ENCODE results near the gene VAMP2.

Gene VAMP2

DNA sequence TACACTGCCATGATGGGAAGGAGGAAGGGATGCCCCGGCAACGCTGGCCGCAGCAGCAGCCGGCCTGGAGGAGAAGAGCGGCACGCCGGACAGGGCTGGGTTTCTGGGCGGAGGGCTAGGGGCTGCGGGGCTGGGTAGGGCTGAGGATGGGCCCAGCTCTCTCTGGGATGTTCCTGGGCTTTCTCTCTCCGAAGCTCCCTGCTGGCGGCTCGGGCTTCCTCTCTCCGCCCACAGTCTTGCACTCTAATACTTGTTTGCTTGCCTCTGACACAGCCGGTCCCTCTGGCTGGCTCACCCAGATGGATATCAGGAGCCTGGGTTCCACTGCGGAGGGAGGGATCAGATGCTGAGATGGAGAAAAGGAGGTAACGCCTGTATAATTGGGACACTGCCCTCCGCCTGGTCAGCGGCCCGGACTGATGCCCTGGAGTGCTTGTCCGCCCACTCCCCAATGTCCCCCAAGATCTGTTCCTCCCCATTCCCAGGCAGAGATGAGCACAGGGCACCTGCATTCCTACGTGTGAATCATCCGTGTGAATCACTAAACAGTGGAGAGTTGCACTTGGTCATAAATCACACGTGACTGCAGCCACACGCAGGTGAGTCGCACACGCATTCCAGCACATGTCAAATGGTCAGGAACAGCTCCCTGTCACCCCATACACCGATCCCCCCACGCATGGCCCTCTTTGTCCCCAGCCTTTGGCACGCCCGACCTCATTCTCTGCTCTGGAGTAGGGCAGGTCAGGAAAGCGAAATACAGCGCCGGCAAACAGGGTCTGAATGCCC is 44.6 kb downstream of the VAMP2 start, which contains the start of gene ALOXE3 (continued):
- TF ChIP-seq, protein P1, sequence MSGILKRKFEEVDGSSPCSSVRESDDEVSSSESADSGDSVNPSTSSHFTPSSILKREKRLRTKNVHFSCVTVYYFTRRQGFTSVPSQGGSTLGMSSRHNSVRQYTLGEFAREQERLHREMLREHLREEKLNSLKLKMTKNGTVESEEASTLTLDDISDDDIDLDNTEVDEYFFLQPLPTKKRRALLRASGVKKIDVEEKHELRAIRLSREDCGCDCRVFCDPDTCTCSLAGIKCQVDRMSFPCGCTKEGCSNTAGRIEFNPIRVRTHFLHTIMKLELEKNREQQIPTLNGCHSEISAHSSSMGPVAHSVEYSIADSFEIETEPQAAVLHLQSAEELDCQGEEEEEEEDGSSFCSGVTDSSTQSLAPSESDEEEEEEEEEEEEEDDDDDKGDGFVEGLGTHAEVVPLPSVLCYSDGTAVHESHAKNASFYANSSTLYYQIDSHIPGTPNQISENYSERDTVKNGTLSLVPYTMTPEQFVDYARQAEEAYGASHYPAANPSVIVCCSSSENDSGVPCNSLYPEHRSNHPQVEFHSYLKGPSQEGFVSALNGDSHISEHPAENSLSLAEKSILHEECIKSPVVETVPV (CRISPR knock-in tag; IDR thresholded peaks at IDR 0.05), result no peak
- TF ChIP-seq RARB (CRISPR knock-in tag; IDR thresholded peaks at IDR 0.05) (no peak), PPARA (CRISPR knock-in tag; IDR thresholded peaks at IDR 0.05; ENCODE audit: borderline replicate concordance) (no peak), ZC3H10 (CRISPR knock-in tag; IDR thresholded peaks at IDR 0.05) (no peak), BACH2 (CRISPR knock-in tag; IDR thresholded peaks at IDR 0.05; ENCODE audit: borderline replicate concordance) (no peak), ARNTL (CRISPR knock-in tag; IDR thresholded peaks at IDR 0.05; ENCODE audit: borderline replicate concordance, low read depth) (no peak), GLIS3 (CRISPR knock-in tag; IDR thresholded peaks at IDR 0.05) (no peak)
- TF ChIP-seq, protein P2, sequence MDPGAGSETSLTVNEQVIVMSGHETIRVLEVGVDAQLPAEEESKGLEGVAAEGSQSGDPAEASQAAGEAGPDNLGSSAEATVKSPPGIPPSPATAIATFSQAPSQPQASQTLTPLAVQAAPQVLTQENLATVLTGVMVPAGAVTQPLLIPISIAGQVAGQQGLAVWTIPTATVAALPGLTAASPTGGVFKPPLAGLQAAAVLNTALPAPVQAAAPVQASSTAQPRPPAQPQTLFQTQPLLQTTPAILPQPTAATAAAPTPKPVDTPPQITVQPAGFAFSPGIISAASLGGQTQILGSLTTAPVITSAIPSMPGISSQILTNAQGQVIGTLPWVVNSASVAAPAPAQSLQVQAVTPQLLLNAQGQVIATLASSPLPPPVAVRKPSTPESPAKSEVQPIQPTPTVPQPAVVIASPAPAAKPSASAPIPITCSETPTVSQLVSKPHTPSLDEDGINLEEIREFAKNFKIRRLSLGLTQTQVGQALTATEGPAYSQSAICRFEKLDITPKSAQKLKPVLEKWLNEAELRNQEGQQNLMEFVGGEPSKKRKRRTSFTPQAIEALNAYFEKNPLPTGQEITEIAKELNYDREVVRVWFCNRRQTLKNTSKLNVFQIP (CRISPR knock-in tag; IDR thresholded peaks at IDR 0.05; ENCODE audit: borderline replicate concordance, low read depth), result no peak

DNA sequence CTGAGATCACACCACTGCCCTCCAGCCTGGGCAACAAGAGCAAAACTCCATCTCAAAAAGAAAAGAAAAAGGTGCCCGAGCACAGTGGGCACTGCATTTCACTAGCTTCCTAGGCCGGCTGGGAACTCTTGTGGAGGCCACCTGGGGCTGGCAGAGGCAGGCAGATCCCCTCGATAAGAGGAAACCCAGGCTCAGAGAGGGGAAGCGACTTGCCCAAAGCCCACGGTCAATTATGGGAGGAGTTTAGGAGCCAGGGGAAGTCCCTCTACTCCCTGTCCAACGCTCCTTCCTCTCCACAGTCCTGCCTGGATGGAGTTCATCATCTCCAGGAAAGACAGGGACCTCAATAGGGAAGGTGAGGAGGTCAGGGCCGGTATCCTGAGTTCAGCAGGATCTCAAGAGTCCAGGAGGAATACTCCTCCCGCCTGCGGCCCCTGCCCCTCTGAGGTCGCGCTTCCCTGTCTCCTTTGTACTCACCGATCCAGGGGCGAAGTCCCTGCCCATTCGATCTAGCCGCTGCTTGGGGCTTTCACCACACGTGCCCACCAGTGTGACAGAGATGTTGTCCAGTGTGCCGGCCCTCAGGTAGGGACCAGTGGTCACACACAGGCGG is 45.3 kb downstream of the VAMP2 start:
- ATAC-seq, result no peak
- no peak for TF ChIP-seq ZFP3 (CRISPR knock-in tag; IDR thresholded peaks at IDR 0.05)
- TF ChIP-seq, protein P3, sequence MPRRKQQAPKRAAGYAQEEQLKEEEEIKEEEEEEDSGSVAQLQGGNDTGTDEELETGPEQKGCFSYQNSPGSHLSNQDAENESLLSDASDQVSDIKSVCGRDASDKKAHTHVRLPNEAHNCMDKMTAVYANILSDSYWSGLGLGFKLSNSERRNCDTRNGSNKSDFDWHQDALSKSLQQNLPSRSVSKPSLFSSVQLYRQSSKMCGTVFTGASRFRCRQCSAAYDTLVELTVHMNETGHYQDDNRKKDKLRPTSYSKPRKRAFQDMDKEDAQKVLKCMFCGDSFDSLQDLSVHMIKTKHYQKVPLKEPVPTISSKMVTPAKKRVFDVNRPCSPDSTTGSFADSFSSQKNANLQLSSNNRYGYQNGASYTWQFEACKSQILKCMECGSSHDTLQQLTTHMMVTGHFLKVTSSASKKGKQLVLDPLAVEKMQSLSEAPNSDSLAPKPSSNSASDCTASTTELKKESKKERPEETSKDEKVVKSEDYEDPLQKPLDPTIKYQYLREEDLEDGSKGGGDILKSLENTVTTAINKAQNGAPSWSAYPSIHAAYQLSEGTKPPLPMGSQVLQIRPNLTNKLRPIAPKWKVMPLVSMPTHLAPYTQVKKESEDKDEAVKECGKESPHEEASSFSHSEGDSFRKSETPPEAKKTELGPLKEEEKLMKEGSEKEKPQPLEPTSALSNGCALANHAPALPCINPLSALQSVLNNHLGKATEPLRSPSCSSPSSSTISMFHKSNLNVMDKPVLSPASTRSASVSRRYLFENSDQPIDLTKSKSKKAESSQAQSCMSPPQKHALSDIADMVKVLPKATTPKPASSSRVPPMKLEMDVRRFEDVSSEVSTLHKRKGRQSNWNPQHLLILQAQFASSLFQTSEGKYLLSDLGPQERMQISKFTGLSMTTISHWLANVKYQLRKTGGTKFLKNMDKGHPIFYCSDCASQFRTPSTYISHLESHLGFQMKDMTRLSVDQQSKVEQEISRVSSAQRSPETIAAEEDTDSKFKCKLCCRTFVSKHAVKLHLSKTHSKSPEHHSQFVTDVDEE (CRISPR knock-in tag; IDR thresholded peaks at IDR 0.05), result no peak
- TF ChIP-seq, protein P4, sequence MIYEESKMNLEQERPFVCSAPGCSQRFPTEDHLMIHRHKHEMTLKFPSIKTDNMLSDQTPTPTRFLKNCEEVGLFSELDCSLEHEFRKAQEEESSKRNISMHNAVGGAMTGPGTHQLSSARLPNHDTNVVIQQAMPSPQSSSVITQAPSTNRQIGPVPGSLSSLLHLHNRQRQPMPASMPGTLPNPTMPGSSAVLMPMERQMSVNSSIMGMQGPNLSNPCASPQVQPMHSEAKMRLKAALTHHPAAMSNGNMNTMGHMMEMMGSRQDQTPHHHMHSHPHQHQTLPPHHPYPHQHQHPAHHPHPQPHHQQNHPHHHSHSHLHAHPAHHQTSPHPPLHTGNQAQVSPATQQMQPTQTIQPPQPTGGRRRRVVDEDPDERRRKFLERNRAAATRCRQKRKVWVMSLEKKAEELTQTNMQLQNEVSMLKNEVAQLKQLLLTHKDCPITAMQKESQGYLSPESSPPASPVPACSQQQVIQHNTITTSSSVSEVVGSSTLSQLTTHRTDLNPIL (CRISPR knock-in tag; IDR thresholded peaks at IDR 0.05; ENCODE audit: low read depth), result no peak
- TF ChIP-seq TOX (CRISPR knock-in tag; IDR thresholded peaks at IDR 0.05; ENCODE audit: borderline replicate concordance), result no peak
- TF ChIP-seq ARNTL (CRISPR knock-in tag; IDR thresholded peaks at IDR 0.05; ENCODE audit: borderline replicate concordance, low read depth), result no peak
- TF ChIP-seq SNAI2 (CRISPR knock-in tag; IDR thresholded peaks at IDR 0.05), result no peak
- TF ChIP-seq, protein P5, sequence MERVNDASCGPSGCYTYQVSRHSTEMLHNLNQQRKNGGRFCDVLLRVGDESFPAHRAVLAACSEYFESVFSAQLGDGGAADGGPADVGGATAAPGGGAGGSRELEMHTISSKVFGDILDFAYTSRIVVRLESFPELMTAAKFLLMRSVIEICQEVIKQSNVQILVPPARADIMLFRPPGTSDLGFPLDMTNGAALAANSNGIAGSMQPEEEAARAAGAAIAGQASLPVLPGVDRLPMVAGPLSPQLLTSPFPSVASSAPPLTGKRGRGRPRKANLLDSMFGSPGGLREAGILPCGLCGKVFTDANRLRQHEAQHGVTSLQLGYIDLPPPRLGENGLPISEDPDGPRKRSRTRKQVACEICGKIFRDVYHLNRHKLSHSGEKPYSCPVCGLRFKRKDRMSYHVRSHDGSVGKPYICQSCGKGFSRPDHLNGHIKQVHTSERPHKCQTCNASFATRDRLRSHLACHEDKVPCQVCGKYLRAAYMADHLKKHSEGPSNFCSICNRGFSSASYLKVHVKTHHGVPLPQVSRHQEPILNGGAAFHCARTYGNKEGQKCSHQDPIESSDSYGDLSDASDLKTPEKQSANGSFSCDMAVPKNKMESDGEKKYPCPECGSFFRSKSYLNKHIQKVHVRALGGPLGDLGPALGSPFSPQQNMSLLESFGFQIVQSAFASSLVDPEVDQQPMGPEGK (CRISPR knock-in tag; IDR thresholded peaks at IDR 0.05; ENCODE audit: borderline replicate concordance), result no peak

DNA sequence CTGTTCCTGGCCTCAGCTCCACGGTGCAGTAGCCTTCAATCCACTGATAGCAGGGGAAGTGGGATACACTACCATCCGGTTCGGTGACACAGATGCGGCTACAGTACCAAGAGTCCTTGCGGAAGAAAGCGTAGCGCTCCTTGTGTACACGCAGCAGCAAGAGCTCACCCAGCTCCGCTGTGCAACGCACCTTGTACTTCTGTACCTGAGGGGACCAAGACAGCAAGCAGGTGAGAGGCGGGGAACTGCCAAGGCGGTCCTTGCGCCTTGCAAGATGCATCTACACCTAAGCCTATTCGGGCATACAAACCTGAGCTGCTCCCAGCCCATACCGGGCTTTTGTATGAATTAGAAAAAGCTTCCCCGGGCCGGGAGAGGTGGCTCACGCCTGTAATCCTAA is 46.0 kb downstream of the VAMP2 start:
- no peak for TF ChIP-seq OSR1 (CRISPR knock-in tag; IDR thresholded peaks at IDR 0.05)
- no peak for TF ChIP-seq ZC3H10 (CRISPR knock-in tag; IDR thresholded peaks at IDR 0.05)
- TF ChIP-seq ZNF70 (CRISPR knock-in tag; IDR thresholded peaks at IDR 0.05), result no peak
- TF ChIP-seq ZNF565 (CRISPR knock-in tag; conservative IDR thresholded peaks at IDR 0.05; ENCODE audit: low read depth), result no peak
- TF ChIP-seq ZFP3 (CRISPR knock-in tag; IDR thresholded peaks at IDR 0.05), result no peak
- no peak for TF ChIP-seq ZNF8 (CRISPR knock-in tag; IDR thresholded peaks at IDR 0.05)
- ATAC-seq, result no peak

Data from SK-N-SH treated with all-trans-retinoic acid at 6 μM for 48 hours (cell line).